Measurements from ENCODE around the gene SIGLEC15.
"Not testable (repeated sequence)": the region's sequence is repeated elsewhere in the genome, so short reads cannot be mapped to it uniquely, and the experiment has no call there.

SIGLEC15 gene

DNA sequence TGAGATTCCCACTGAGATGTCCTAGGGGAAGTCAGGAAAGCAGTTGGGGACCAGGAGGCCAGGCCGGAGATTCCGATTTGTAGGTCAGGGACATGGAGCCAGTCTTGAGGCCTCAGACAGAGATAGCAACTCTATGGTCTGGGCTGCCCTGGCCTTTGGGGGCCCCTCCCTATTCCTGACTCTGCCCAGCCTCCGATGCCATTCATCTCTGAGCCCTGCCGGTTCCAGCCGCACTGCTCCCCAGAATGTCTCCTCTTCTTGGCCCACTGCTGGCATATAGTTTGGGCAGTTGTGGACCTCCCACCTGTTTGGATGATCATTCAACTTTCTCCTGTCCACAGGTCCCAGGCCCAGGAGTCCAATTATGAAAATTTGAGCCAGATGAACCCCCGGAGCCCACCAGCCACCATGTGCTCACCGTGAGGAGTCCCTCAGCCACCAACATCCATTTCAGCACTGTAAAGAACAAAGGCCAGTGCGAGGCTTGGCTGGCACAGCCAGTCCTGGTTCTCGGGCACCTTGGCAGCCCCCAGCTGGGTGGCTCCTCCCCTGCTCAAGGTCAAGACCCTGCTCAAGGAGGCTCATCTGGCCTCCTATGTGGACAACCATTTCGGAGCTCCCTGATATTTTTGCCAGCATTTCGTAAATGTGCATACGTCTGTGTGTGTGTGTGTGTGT lies 16.4 kb downstream of the SIGLEC15 start:
- TF ChIP-seq SPI1 (IDR thresholded peaks at IDR 0.05; ENCODE audit: low read depth, low read length) (no peak), POLR2A (IDR thresholded peaks at IDR 0.05; ENCODE audit: low read depth, low read length) (no peak), TAF1 (IDR thresholded peaks at IDR 0.05; ENCODE audit: low read depth, low read length) (no peak)
- FAIRE-seq (no peak), DNase-seq (ENCODE audit: insufficient read length, low spot score) (no peak)

DNA sequence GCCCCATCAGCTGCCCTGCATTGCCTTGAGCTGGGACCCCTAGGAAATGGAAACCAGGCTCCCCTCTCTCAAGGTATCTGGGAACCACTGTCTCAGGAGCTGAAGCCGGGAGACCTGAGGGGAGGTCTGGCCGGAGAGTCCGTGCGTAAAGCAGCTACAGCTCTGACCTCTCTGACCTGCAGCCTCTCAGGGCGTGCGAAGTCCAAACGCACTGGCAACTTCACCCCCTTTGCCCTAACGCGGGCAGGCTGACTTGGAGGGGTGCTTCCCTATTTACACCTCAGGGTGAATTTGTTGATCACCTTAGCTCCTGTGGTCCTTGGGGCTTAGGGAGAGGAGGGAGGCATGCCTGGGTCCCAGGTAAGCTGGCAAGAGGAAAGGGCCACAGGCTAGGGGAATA lies 17.5 kb downstream of the SIGLEC15 start:
- DNase-seq (ENCODE audit: insufficient read length, low spot score) (no peak), FAIRE-seq (no peak)
- TF ChIP-seq POLR2A (IDR thresholded peaks at IDR 0.05; ENCODE audit: low read depth, low read length) (no peak), SPI1 (IDR thresholded peaks at IDR 0.05; ENCODE audit: low read depth, low read length) (no peak), PAX5 (IDR thresholded peaks at IDR 0.05; ENCODE audit: insufficient read depth, low read length, severe bottlenecking) (no peak), POU2F2 (IDR thresholded peaks at IDR 0.05; ENCODE audit: low read depth, low read length) (no peak), TAF1 (IDR thresholded peaks at IDR 0.05; ENCODE audit: low read depth, low read length) (no peak), POLR2AphosphoS5 (IDR thresholded peaks at IDR 0.05; ENCODE audit: low read depth, low read length) (no peak)

GRCh38 chr18:45844938-45845337 lies 19.5 kb downstream of the SIGLEC15 start:
- DNase-seq (ENCODE audit: insufficient read length, low spot score): no peak
- TF ChIP-seq POU2F2 (IDR thresholded peaks at IDR 0.05; ENCODE audit: low read depth, low read length) (no peak), SPI1 (IDR thresholded peaks at IDR 0.05; ENCODE audit: low read depth, low read length) (no peak), TAF1 (IDR thresholded peaks at IDR 0.05; ENCODE audit: low read depth, low read length) (no peak), POLR2AphosphoS5 (IDR thresholded peaks at IDR 0.05; ENCODE audit: low read depth, low read length) (no peak), POLR2A (IDR thresholded peaks at IDR 0.05; ENCODE audit: low read depth, low read length) (no peak), PAX5 (IDR thresholded peaks at IDR 0.05; ENCODE audit: insufficient read depth, low read length, severe bottlenecking) (no peak)
- no peak for FAIRE-seq

GRCh38 chr18:45845410-45845809 lies 19.9 kb downstream of the SIGLEC15 start:
- DNase-seq (ENCODE audit: insufficient read length, low spot score) (no peak), FAIRE-seq (no peak)
- TF ChIP-seq TAF1 (IDR thresholded peaks at IDR 0.05; ENCODE audit: low read depth, low read length) (no peak), SPI1 (IDR thresholded peaks at IDR 0.05; ENCODE audit: low read depth, low read length) (no peak), POLR2AphosphoS5 (IDR thresholded peaks at IDR 0.05; ENCODE audit: low read depth, low read length) (no peak), POU2F2 (IDR thresholded peaks at IDR 0.05; ENCODE audit: low read depth, low read length) (no peak), POLR2A (IDR thresholded peaks at IDR 0.05; ENCODE audit: low read depth, low read length) (no peak), PAX5 (IDR thresholded peaks at IDR 0.05; ENCODE audit: insufficient read depth, low read length, severe bottlenecking) (no peak)

GRCh38 chr18:45847119-45847518 lies 21.6 kb downstream of the SIGLEC15 start:
- DNase-seq (ENCODE audit: insufficient read length, low spot score): no peak
- no peak for FAIRE-seq
- no peak for TF ChIP-seq POLR2A (IDR thresholded peaks at IDR 0.05; ENCODE audit: low read depth, low read length)
- no peak for TF ChIP-seq PAX5 (IDR thresholded peaks at IDR 0.05; ENCODE audit: insufficient read depth, low read length, severe bottlenecking)
- TF ChIP-seq SPI1 (IDR thresholded peaks at IDR 0.05; ENCODE audit: low read depth, low read length): no peak
- TF ChIP-seq POLR2AphosphoS5 (IDR thresholded peaks at IDR 0.05; ENCODE audit: low read depth, low read length): no peak
- no peak for TF ChIP-seq POU2F2 (IDR thresholded peaks at IDR 0.05; ENCODE audit: low read depth, low read length)

DNA sequence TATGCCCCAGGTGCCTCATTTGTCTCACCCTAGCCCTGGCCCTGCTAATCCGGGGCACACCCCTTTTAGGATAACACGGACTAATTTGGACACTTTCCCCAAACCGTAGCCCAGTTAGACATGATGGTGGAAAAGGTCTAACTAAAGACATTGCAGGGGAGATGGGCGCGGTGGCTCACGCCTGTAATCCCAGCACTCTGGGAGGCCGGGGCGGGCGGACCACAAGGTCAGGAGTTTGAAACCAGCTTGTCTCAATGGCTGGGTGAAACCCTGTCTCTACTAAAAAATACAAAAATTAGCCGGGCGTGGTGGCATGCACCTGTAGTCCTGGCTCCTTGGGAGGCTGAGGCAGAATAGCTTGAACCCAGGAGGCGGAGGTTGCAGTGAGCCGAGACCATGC lies 23.2 kb downstream of the SIGLEC15 start:
- FAIRE-seq: not testable (repeated sequence)

DNA sequence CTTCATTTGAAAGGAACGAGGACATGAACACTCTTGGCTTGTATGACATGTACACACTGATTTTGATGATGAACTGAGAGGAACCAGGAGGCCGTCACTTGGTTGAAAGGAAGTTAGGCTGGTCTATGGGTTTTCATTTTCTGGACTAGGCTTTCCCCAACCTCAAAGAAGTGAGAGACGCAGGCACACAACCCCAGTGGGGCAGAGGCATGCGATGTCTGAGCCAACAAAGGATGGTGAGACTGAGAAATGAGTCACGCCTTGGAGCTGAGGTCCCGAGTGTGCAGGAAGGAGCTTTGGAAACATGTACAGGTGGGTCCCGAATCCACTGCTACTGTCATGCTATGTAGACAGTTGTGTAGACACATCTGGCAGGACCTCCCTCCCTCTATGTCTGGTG lies 24.1 kb downstream of the SIGLEC15 start:
- DNase-seq (ENCODE audit: insufficient read length, low spot score) (no peak), FAIRE-seq (no peak)
- no peak for TF ChIP-seq POLR2A (IDR thresholded peaks at IDR 0.05; ENCODE audit: low read depth, low read length)
- no peak for TF ChIP-seq POU2F2 (IDR thresholded peaks at IDR 0.05; ENCODE audit: low read depth, low read length)
- TF ChIP-seq TAF1 (IDR thresholded peaks at IDR 0.05; ENCODE audit: low read depth, low read length): no peak
- no peak for TF ChIP-seq SPI1 (IDR thresholded peaks at IDR 0.05; ENCODE audit: low read depth, low read length)
- TF ChIP-seq POLR2AphosphoS5 (IDR thresholded peaks at IDR 0.05; ENCODE audit: low read depth, low read length): no peak
- no peak for TF ChIP-seq PAX5 (IDR thresholded peaks at IDR 0.05; ENCODE audit: insufficient read depth, low read length, severe bottlenecking)

More for the DNA sequence above, 23.2 kb downstream of the SIGLEC15 start:
- DNase-seq (ENCODE audit: insufficient read length, low spot score): not testable (repeated sequence)

DNA sequence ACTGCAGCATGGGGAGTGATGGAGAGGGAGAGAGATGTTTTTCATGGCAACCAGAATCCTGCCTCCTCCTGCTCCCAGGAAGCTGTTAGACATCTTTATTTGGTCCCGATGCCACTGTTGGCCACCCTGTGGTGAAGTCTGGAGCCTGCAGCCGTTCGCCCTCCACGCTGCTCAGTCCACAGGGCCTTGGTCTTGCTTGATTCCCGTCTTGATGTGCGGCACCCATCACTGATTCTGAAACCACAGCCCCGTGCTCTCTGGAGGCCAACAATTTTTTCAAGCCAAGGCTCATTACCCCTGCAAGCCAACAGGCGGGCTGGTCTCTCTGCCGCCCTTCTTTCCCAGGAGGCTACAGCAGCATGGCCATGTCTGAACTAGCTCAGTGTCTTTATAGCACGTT lies 24.5 kb downstream of the SIGLEC15 start:
- DNase-seq (ENCODE audit: insufficient read length, low spot score): no peak
- no peak for FAIRE-seq
- TF ChIP-seq POU2F2 (IDR thresholded peaks at IDR 0.05; ENCODE audit: low read depth, low read length) (no peak), POLR2AphosphoS5 (IDR thresholded peaks at IDR 0.05; ENCODE audit: low read depth, low read length) (no peak), POLR2A (IDR thresholded peaks at IDR 0.05; ENCODE audit: low read depth, low read length) (no peak), TAF1 (IDR thresholded peaks at IDR 0.05; ENCODE audit: low read depth, low read length) (no peak), SPI1 (IDR thresholded peaks at IDR 0.05; ENCODE audit: low read depth, low read length) (no peak), PAX5 (IDR thresholded peaks at IDR 0.05; ENCODE audit: insufficient read depth, low read length, severe bottlenecking) (no peak)

- FAIRE-seq: no peak
Measured at GRCh38 chr18:45851161-45851925, 25.9 kb downstream of the SIGLEC15 start.

DNA sequence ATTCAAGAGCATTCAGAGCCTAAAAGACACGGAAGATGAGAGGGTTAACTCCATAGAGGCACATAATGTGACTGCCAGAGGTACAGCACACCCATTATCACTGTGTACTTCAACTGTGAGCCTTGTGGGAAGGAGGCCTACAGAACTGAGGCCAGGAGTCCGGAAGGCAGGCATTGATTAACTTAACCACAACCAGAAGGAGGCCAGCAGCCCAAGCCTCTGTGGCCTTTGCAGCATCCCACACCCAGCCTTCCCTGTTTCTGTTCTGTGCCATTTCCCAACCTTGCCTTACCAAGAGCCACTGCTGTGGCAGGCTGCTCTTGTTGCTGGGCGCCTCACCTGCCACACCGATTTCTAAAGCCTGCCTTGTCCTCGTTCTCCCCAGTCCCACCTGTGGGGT lies 27.2 kb downstream of the SIGLEC15 start:
- FAIRE-seq (no peak), DNase-seq (ENCODE audit: insufficient read length, low spot score) (no peak)
- TF ChIP-seq PAX5 (IDR thresholded peaks at IDR 0.05; ENCODE audit: insufficient read depth, low read length, severe bottlenecking): no peak
- no peak for TF ChIP-seq POU2F2 (IDR thresholded peaks at IDR 0.05; ENCODE audit: low read depth, low read length)
- no peak for TF ChIP-seq SPI1 (IDR thresholded peaks at IDR 0.05; ENCODE audit: low read depth, low read length)
- TF ChIP-seq POLR2A (IDR thresholded peaks at IDR 0.05; ENCODE audit: low read depth, low read length): no peak
- TF ChIP-seq TAF1 (IDR thresholded peaks at IDR 0.05; ENCODE audit: low read depth, low read length): no peak
- TF ChIP-seq POLR2AphosphoS5 (IDR thresholded peaks at IDR 0.05; ENCODE audit: low read depth, low read length): no peak

More at GRCh38 chr18:45851161-45851925, 25.9 kb downstream of the SIGLEC15 start:
- DNase-seq (ENCODE audit: insufficient read length, low spot score): no peak
- TF ChIP-seq SPI1 (IDR thresholded peaks at IDR 0.05; ENCODE audit: low read depth, low read length) (no peak), PAX5 (IDR thresholded peaks at IDR 0.05; ENCODE audit: insufficient read depth, low read length, severe bottlenecking) (no peak), POLR2AphosphoS5 (IDR thresholded peaks at IDR 0.05; ENCODE audit: low read depth, low read length) (no peak), TAF1 (IDR thresholded peaks at IDR 0.05; ENCODE audit: low read depth, low read length) (no peak), POU2F2 (IDR thresholded peaks at IDR 0.05; ENCODE audit: low read depth, low read length) (no peak)
